ENCODE results near the gene RNPS1. TPM values are rescaled to one million over a fixed set of nuclear protein-coding genes. Genes with fewer than 3 reads are reported as not detected.

RNPS1 gene
- total RNA-seq, 2 donors from 2014 or later, result 94.5 to 157 TPM

DNA sequence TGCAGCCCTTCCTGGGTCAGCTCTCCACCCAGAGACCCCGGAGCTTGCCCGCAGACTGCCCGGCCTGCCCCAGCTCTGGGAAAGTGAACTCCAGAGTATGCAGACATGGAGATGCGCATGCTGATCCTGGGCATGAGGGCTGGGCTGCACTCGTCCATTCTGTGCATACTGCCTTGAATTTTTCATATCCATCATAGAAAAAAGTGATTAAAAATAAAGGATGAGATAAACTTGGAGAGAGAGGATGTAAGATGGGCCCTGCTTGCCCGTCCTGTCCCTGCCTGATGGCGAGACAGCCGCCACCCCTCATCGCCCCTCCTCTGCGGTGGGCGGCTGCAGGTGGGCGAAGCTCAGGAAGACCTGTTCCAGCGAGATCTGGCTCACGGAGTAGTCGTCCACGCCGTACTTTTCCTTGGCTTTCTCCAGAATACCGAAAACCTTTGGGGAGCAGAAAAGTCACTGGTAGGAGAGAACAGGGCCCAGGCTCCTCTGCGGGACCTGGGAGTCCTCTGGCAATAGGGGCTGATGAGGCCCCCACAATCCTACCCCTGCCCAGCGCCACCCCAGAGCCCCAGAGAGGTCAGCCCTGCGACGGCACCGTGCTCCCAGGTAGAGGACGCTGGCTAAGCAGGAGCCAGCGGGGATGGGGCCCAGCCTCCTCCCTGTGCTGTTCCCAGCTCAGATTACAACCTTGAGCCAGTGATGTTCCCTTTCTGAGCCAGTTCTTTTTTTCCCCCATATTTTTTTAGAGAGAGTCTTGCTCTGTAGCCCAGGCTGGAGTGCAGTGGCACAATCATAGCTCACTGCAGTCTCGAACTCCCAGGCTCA lies 8.7 kb upstream of the RNPS1 start:
- TF ChIP-seq, protein P1, sequence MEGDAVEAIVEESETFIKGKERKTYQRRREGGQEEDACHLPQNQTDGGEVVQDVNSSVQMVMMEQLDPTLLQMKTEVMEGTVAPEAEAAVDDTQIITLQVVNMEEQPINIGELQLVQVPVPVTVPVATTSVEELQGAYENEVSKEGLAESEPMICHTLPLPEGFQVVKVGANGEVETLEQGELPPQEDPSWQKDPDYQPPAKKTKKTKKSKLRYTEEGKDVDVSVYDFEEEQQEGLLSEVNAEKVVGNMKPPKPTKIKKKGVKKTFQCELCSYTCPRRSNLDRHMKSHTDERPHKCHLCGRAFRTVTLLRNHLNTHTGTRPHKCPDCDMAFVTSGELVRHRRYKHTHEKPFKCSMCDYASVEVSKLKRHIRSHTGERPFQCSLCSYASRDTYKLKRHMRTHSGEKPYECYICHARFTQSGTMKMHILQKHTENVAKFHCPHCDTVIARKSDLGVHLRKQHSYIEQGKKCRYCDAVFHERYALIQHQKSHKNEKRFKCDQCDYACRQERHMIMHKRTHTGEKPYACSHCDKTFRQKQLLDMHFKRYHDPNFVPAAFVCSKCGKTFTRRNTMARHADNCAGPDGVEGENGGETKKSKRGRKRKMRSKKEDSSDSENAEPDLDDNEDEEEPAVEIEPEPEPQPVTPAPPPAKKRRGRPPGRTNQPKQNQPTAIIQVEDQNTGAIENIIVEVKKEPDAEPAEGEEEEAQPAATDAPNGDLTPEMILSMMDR (IDR thresholded peaks at IDR 0.05), result no peak
- Histone ChIP-seq H3K4me1 (ENCODE audit: control insufficient read depth in 1 of 2, low read depth in 2 of 2) (no peaks in the 10 kb centered on the region), H3K4me3 (no peak overlapping the region), H3K27me3 (replicated peaks; ENCODE audit: insufficient read depth) (no peaks in the 10 kb centered on the region), H3K36me3 (peaks cover 16% of the 10 kb centered on the region), H3K9me3 (no peaks in the 10 kb centered on the region), H3K27ac (no peak overlapping the region)
- DNase-seq (ENCODE audit: low spot score) (no peak), ATAC-seq (ENCODE audit: insufficient number of reproducible peaks, low FRiP score, low read depth) (no peak)

DNA sequence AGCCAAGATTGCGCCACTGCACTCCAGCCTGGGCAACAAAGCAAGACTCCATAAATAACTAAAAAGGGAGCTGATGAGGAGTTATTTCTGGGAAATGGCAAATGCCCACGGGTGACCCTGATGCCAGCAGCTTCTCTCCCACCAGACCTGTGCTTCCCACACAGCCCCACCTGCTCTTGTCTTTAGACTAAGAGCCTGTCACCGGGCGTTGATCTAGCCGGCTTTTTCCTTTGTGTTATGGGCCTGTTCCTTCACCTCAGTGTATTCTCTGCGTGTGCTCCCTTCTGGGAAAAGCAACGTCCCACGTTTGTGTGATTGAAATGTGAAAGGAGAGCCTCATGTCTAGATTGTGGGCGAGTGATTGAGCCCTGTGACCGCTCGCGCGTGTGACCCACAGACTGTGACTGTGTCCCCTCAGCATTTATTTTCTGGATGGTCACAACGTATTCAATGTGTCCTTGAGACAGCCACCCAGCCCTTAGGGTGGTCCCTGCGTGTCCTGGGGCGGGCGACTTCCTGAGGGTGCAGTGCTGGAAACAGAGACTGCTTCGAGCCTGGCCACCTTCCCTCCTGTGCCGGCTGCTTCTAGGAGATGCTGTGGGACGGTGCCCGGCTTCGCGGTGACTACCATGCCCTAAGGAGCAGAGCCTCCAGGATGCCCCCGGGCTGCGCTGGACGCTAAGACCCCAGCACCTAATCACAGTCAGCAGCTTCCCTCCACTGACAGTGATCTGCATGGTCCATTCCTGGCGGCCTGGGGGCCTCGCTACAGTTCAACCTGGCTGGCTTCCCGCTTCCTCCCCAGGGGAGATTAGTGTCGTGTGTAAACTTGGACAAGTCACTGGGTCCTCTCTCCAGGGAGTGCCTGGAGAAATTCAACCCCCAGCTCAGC lies 7.8 kb upstream of the RNPS1 start:
- ATAC-seq (ENCODE audit: insufficient number of reproducible peaks, low FRiP score, low read depth) (no peak), DNase-seq (ENCODE audit: low spot score) (no peak)
- H3K36me3 ChIP-seq, result peaks cover 11% of the 10 kb centered on the region

DNA sequence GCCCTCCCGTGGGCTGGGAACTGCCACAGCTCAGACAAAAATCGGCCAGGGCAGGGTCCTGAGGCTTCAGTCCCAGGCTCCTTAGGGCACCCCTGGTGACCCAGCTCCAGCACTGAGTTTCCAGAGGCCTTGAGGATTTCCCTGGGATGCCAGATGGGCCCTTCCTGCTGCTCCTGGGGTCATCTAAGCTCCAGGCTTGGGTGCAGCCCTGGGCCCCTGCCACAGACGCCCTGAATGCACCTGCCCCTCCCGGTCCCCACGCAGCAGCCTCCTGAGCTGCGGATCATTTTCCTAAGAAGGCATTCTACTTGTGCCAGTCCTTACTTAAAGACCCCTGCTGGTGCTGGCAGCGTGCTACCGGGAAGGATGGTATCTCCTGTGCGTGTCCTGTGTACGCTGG lies 6.0 kb upstream of the RNPS1 start:
- TF ChIP-seq, protein P1 (IDR thresholded peaks at IDR 0.05), result no peak
- ATAC-seq (ENCODE audit: insufficient number of reproducible peaks, low FRiP score, low read depth), result no peak

More for the DNA sequence above, 7.8 kb upstream of the RNPS1 start:
- Histone ChIP-seq H3K4me3 (no peak overlapping the region), H3K4me1 (ENCODE audit: control insufficient read depth in 1 of 2, low read depth in 2 of 2) (no peaks in the 10 kb centered on the region), H3K27me3 (replicated peaks; ENCODE audit: insufficient read depth) (no peaks in the 10 kb centered on the region), H3K27ac (no peak overlapping the region), H3K9me3 (no peaks in the 10 kb centered on the region)
- TF ChIP-seq, protein P1 (IDR thresholded peaks at IDR 0.05), result no peak

DNA sequence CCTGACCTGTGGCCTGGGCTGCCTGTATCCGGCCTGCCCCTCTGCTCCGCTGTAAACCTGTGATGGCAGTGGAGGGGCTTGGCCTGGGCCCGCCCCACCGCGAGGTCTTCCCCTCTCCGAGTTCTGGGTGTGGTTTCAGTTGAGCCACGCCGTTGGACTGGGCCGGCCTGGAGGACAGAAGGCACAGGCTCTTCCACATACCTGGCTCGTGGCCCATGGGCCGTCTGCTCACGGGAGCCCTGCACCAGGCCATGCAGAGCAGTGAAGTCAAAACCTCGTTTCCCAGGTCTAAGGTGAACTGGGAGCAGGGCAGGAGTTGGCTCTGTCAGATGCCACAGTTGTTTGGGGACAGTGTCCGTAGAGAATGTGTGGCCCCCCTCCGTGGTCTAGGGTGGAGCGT lies 5.6 kb upstream of the RNPS1 start:
- Histone ChIP-seq H3K36me3 (peaks cover 5% of the 10 kb centered on the region), H3K9me3 (no peaks in the 10 kb centered on the region), H3K4me1 (ENCODE audit: control insufficient read depth in 1 of 2, low read depth in 2 of 2) (peaks cover 7 to 16% of the 10 kb centered on the region in 2 donors), H3K4me3 (no peak overlapping the region), H3K27ac (no peak overlapping the region), H3K27me3 (replicated peaks; ENCODE audit: insufficient read depth) (no peaks in the 10 kb centered on the region)
- no peak for ATAC-seq (ENCODE audit: insufficient number of reproducible peaks, low FRiP score, low read depth)
- DNase-seq (ENCODE audit: low spot score), result no peak
- TF ChIP-seq, protein P1 (IDR thresholded peaks at IDR 0.05), result no peak

More for the DNA sequence above, 6.0 kb upstream of the RNPS1 start:
- no peak for DNase-seq (ENCODE audit: low spot score)
- Histone ChIP-seq H3K36me3 (peaks cover 5% of the 10 kb centered on the region), H3K27ac (no peak overlapping the region), H3K4me3 (no peak overlapping the region), H3K4me1 (ENCODE audit: control insufficient read depth in 1 of 2, low read depth in 2 of 2) (peaks cover 7 to 15% of the 10 kb centered on the region in 2 donors), H3K27me3 (replicated peaks; ENCODE audit: insufficient read depth) (no peaks in the 10 kb centered on the region), H3K9me3 (no peaks in the 10 kb centered on the region)
